K562 (cell line): ENCODE data around the gene LRRC26. TPM values are rescaled to one million over a fixed set of nuclear protein-coding genes. Genes with fewer than 3 reads are reported as not detected.

Experiments
- ATAC-seq: fragments of 200-7000 bp; cut with Tn5 transposase; 3 replicates; pipeline ENCODE4 v1.9.1; 2020; ENCODE audit warnings: moderate library complexity
- BruUV-seq: library from RNA; stranded (reverse); fragments of 400-500 nt; replicated peaks from 2 replicates; lab custom pipeline; 2021; lab: Mats Ljungman, UMichigan
- CTCF ChIA-PET: fragments of 300-600 bp; formaldehyde crosslinking; extraction: SDS; loops from one replicate; lab custom pipeline; 2021; ENCODE audit warnings: low intra/inter-chr PET ratio; lab: Yijun Ruan, JAX
- POLR2A ChIA-PET: fragments of 300-600, 350-650 bp; sonication (Branson Sonifier 250); formaldehyde crosslinking; extraction: SDS; loops from one replicate; lab custom pipeline; 2021; ENCODE audit warnings: antibody characterized with exemption, inconsistent platforms; lab: Yijun Ruan, JAX
- DNase-seq, 4 experiments: peaks; one replicate each; pipeline versions ENCODE4 v3.0.0 to v3.0.0-alpha.2; 2011 to 2018; ENCODE audit warnings: low spot score in 3 of 4, mixed read lengths in 3 of 4; ENCODE audit errors: extremely low read depth in 1 of 4
- FAIRE-seq: peaks from 2 replicates; lab custom pipeline; 2011; peaks lifted over from hg19 to GRCh38; lab: Jason Lieb, UNC
- H2AFZ ChIP-seq: 2 replicates; pipeline ENCODE4 v1.6.0; 2011; ENCODE audit warnings: low read depth, low read length, control low read depth, inconsistent platforms
- H3K27ac ChIP-seq: fragments of 200-600 bp; 3 replicates; pipeline ENCODE4 v1.8.0; 2011; ENCODE audit warnings: low read depth, mild to moderate bottlenecking, control low read depth, inconsistent platforms, low read length, moderate library complexity, mixed read lengths; ENCODE audit errors: extremely low read depth
- H3K27me3 ChIP-seq, 2 experiments: fragments of 300-600 bp in 1 of 2; 2 replicates in 1 of 2; 3 replicates in 1 of 2; pipeline versions ENCODE4 v1.6.0 to v1.8.0; 2011; ENCODE audit warnings: inconsistent platforms in 2 of 2, low read length in 2 of 2, mild to moderate bottlenecking in 1 of 2, mixed read lengths in 1 of 2, moderate library complexity in 1 of 2; ENCODE audit not compliant: control insufficient read depth in 2 of 2, insufficient read depth in 2 of 2
- H3K36me3 ChIP-seq: fragments of 300-600 bp; 3 replicates; pipeline ENCODE4 v1.8.0; 2011; ENCODE audit warnings: mild to moderate bottlenecking, low read length, inconsistent platforms; ENCODE audit not compliant: control insufficient read depth, insufficient read depth
- H3K4me1 ChIP-seq, 2 experiments: fragments of 200-600 bp in 1 of 2; replicated peaks in 1 of 2; 2 replicates in 1 of 2; 3 replicates in 1 of 2; pipeline versions ENCODE4 v1.5.1 to v1.8.0; 2011; ENCODE audit warnings: inconsistent platforms in 2 of 2, low read length in 2 of 2, mild to moderate bottlenecking in 1 of 2, mixed read lengths in 1 of 2, moderate library complexity in 1 of 2; ENCODE audit not compliant: control insufficient read depth in 2 of 2, insufficient read depth in 2 of 2
- H3K4me2 ChIP-seq: 2 replicates; pipeline ENCODE4 v1.6.1; 2011; ENCODE audit warnings: low read length, control low read depth, inconsistent platforms, mixed read lengths; ENCODE audit not compliant: insufficient read depth
- H3K4me3 ChIP-seq: fragments of 200-600 bp; sonication (generic), shearing (Covaris generic); 2 replicates; pipeline ENCODE4 v1.5.1; 2016; ENCODE audit warnings: control low read depth, inconsistent platforms
- H3K79me2 ChIP-seq: fragments of 200-600 bp; 3 replicates; pipeline ENCODE4 v1.8.0; 2011; ENCODE audit warnings: low read length, inconsistent platforms; ENCODE audit not compliant: control insufficient read depth, insufficient read depth
- H3K9ac ChIP-seq, 2 experiments: 2 replicates each; pipeline versions ENCODE4 v1.6.0 to v1.6.1; 2011; ENCODE audit warnings: low read depth in 2 of 2, low read length in 2 of 2, control low read depth in 1 of 2, inconsistent platforms in 1 of 2, mild to moderate bottlenecking in 1 of 2, mixed read lengths in 1 of 2; ENCODE audit not compliant: insufficient read depth in 1 of 2
- H3K9me1 ChIP-seq: one replicate; pipeline ENCODE4 v1.6.0; 2011; ENCODE audit warnings: inconsistent platforms, mild to moderate bottlenecking, low read length, moderate library complexity; ENCODE audit not compliant: control insufficient read depth, insufficient read depth
- H3K9me3 ChIP-seq: replicated peaks from 2 replicates; pipeline ENCODE4 v1.5.1; 2011; ENCODE audit warnings: low read depth, low read length, inconsistent platforms; ENCODE audit not compliant: control insufficient read depth, insufficient read depth
- H4K20me1 ChIP-seq: replicated peaks from 2 replicates; pipeline ENCODE4 v1.6.1; 2011; ENCODE audit warnings: low read length, inconsistent platforms, mixed read lengths; ENCODE audit not compliant: control insufficient read depth, insufficient read depth
- GABPB2 ChIP-seq: fragments of 250-450 bp; sonication (Bioruptor Pico); conservative IDR thresholded peaks from 2 replicates; pipeline ENCODE4 v1.5.1; 2021; ENCODE audit warnings: mild to moderate bottlenecking
- KLF1 ChIP-seq: fragments of 450-650 bp; IDR thresholded peaks from 2 replicates; pipeline ENCODE4 v1.6.1; 2016; ENCODE audit warnings: missing genetic modification characterization, missing compliant biosample characterization
- LEF1 ChIP-seq: fragments of 450-650 bp; IDR thresholded peaks from 2 replicates; pipeline ENCODE4 v1.6.1; 2016; ENCODE audit warnings: mild to moderate bottlenecking
- NFIC ChIP-seq: fragments of 450-650 bp; IDR thresholded peaks from 2 replicates; pipeline ENCODE4 v1.6.1; 2017; ENCODE audit warnings: mild to moderate bottlenecking, inconsistent platforms
- PHF21A ChIP-seq: fragments of 450-650 bp; IDR thresholded peaks from 2 replicates; pipeline ENCODE4 v1.6.1; 2017; ENCODE audit warnings: low read depth, borderline replicate concordance
- PPARD ChIP-seq: fragments of 250-450 bp; sonication (Bioruptor Pico); IDR thresholded peaks from 2 replicates; pipeline ENCODE4 v1.8.0; 2022; ENCODE audit warnings: inconsistent platforms, mild to moderate bottlenecking, moderate library complexity
- SMAD3 ChIP-seq: fragments of 450-650 bp; formaldehyde crosslinking; conservative IDR thresholded peaks from 2 replicates; pipeline ENCODE4 v1.4.0; 2020; ENCODE audit warnings: mild to moderate bottlenecking
- ZBTB1 ChIP-seq: sonication (generic); formaldehyde crosslinking; IDR thresholded peaks from 2 replicates; pipeline ENCODE4 v1.8.1; 2023; ENCODE audit warnings: missing genetic modification reagents, low read depth, mild to moderate bottlenecking, borderline replicate concordance
- ZNF41 ChIP-seq: fragments of 250-450 bp; sonication (Bioruptor Pico); conservative IDR thresholded peaks from 2 replicates; pipeline ENCODE4 v1.4.0; 2020; ENCODE audit warnings: mild to moderate bottlenecking
- WGBS: fragments of 100-300 bp; shearing (Covaris generic); methylation state at CpG from one replicate; pipeline ENCODE4 v1.1.6; 2016; ENCODE audit warnings: low coverage, mixed read lengths; ENCODE audit not compliant: insufficient coverage; ENCODE audit errors: missing lambda C conversion rate; 5-methylcytosine and 5-hydroxymethylcytosine counted together
- in situ Hi-C: fragments of 300-500 bp; cut with MboI; formaldehyde crosslinking; loops from 4 replicates; pipeline ENCODE4 v1.15.0; 2018; ENCODE audit warnings: inconsistent platforms, mixed read lengths
- intact Hi-C: fragments of 100-400 bp; cut with micrococcal nuclease; formaldehyde crosslinking; loops from 2 replicates; pipeline ENCODE4 v1.14.2; 2022
- polyA plus RNA-seq, 8 experiments: library from polyadenylated mRNA; depleted of rRNA in 4 of 8; stranded (reverse) in 5 of 8; unstranded in 3 of 8; fragments of >200 nt; fragmentation: Nextera tagmentation in 2 of 8; fragmentation: Illumina TruSeq in 1 of 8; extraction: Ambion mirVana in 2 of 8; extraction: Trizol in 1 of 8; gene quantifications; 2 replicates each; pipeline versions ENCODE4 v1.2.1 to v1.2.3, GENCODE V29; 2011 to 2014; ENCODE audit warnings: inconsistent platforms in 1 of 8, missing spikeins in 1 of 8
- total RNA-seq, 7 experiments: library from RNA; depleted of rRNA in 6 of 7; stranded (reverse); fragments of >200 nt in 6 of 7; fragmentation: Illumina TruSeq in 2 of 7; extraction: Trizol in 2 of 7; gene quantifications; 2 replicates each; pipeline versions ENCODE4 v1.2.1 to v1.2.3, GENCODE V29; 2011 to 2021; ENCODE audit warnings: low replicate concordance in 1 of 7
- TF ChIP-seq, protein P1 (sequence below): sonication (generic); formaldehyde crosslinking; IDR thresholded peaks from 2 replicates; pipeline ENCODE4 v1.8.1; 2023; ENCODE audit warnings: mild to moderate bottlenecking, missing genetic modification reagents

The LRRC26 gene
- total and polyA plus RNA-seq, 9 of the 15 experiments (the other 6 are each of a cell fraction or from before 2014, with no cell fraction given): not detected

DNA sequence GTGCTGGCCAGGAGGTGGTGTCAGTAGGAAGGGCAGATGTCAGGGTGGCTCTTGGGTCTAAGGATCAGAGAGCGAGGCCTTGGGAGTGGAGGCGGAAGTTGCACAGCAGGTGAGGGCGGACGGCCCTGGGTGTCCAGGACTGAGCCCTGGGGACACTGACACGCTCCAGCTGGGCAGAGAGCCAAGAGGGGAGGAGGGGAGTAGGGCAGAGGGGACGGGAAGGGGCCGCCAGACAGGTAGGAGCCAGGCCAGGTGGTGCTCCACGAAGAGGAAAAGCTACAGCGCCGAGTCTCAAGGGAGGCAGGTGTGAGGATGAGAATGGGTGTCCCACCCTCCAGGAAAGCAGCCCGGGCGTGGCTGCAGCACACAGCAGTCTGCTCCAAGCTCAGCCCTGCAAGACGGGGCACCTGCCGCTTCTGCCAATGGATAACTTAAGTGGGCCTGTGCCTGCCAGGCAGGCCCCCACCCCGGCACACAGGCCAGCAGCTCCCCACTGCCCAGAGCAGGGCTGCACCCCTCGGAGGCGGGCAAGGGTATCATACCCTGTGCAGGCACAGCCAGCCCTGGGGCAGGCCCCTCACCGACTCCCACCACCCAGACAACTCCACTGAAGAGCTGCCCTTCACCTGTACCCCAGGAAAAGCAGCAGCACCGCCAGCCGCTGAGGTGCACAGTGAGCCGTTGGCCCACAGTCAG lies 25.8 kb upstream of the LRRC26 start:
- DNase-seq: no peak
- Histone ChIP-seq H3K4me2 (no peak overlapping the region), H2AFZ (no peak overlapping the region), H3K27me3 (no peaks in the 10 kb centered on the region), H3K36me3 (peaks cover 28% of the 10 kb centered on the region; the same call in 1 of the 3 replicates), H3K27ac (no peak overlapping the region), H3K4me3 (no peak overlapping the region), H4K20me1 (peaks cover 5% of the 10 kb centered on the region), H3K9me1 (no peaks in the 10 kb centered on the region), H3K9me3 (no peaks in the 10 kb centered on the region), H3K4me1 (peaks cover 13 to 94% of the 10 kb centered on the region in 2 experiments), H3K9ac (peak overlapping the region in 1 of 2 experiments; percentile 57; a peak in 1 of 4 replicates), H3K79me2 (peaks cover 42% of the 10 kb centered on the region)
- POLR2A ChIA-PET: interaction anchor here (0.8 to 1.6 kb wide), 3 partner anchors 14 to 45 kb away, joined by 3 to 9 read pairs (median 7); partner anchors contain the start of genes RNF208 and TUBB4B
- TF ChIP-seq ZNF41 (CRISPR knock-in tag) (no peak), KLF1 (tag) (no peak), ZBTB1 (CRISPR knock-in tag) (no peak), NFIC (peak; percentile 74), PPARD (CRISPR knock-in tag) (no peak), PHF21A (no peak), SMAD3 (CRISPR knock-in tag) (no peak), LEF1 (no peak), GABPB2 (CRISPR knock-in tag) (no peak)
- TF ChIP-seq, protein P1, sequence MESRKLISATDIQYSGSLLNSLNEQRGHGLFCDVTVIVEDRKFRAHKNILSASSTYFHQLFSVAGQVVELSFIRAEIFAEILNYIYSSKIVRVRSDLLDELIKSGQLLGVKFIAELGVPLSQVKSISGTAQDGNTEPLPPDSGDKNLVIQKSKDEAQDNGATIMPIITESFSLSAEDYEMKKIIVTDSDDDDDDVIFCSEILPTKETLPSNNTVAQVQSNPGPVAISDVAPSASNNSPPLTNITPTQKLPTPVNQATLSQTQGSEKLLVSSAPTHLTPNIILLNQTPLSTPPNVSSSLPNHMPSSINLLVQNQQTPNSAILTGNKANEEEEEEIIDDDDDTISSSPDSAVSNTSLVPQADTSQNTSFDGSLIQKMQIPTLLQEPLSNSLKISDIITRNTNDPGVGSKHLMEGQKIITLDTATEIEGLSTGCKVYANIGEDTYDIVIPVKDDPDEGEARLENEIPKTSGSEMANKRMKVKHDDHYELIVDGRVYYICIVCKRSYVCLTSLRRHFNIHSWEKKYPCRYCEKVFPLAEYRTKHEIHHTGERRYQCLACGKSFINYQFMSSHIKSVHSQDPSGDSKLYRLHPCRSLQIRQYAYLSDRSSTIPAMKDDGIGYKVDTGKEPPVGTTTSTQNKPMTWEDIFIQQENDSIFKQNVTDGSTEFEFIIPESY (CRISPR knock-in tag): 0 out of 2 replicates have a peak, but pooled peaks have one; percentile 25
- CTCF ChIA-PET: no interaction called here
- in situ Hi-C loops: no loop called here
- intact Hi-C loops: no loop called here
- 82% methylated on average over 19 of the region's 21 CpGs for WGBS
- no TSS peak for BruUV-seq
- no peak for ATAC-seq
- no peak for FAIRE-seq
